HTERT RPE-1 (cell line): ENCODE measurements around the gene NBDY.
"Not testable (repeated sequence)": the region's sequence is repeated elsewhere in the genome, so short reads cannot be mapped to it uniquely, and the experiment has no call there.

ENCODE experiments used
- in situ Hi-C: fragments of 300-500 bp; cut with MboI; formaldehyde crosslinking; loops from 4 replicates; pipeline ENCODE4 v1.14.3; 2020; ENCODE audit warnings: low sequenced_read_pairs

The NBDY gene

GRCh38 chrX:56798866-56799758 is 70.1 kb downstream of the NBDY start:
- in situ Hi-C loops = no loop called here

- in situ Hi-C loops = no loop called here
Measured at GRCh38 chrX:56800307-56800706, 71.3 kb downstream of the NBDY start.

- in situ Hi-C loops = no loop called here
Measured at GRCh38 chrX:56800801-56801200, 71.8 kb downstream of the NBDY start.

GRCh38 chrX:56802428-56802827 is 73.4 kb downstream of the NBDY start:
- in situ Hi-C loops = no loop called here

GRCh38 chrX:56802921-56803849 is 74.1 kb downstream of the NBDY start:
- in situ Hi-C loops = no loop called here

- in situ Hi-C loops = no loop called here
Measured at GRCh38 chrX:56803850-56804681, 75.0 kb downstream of the NBDY start.

- in situ Hi-C loops = no loop called here
Measured at GRCh38 chrX:56804867-56805266, 75.8 kb downstream of the NBDY start.

GRCh38 chrX:56805399-56805798 is 76.4 kb downstream of the NBDY start:
- in situ Hi-C loops = no loop called here

- in situ Hi-C loops = not testable (repeated sequence)
Measured at GRCh38 chrX:56806176-56806575, 77.1 kb downstream of the NBDY start.

- in situ Hi-C loops = no loop called here
Measured at GRCh38 chrX:56811599-56811998, 82.6 kb downstream of the NBDY start.

- in situ Hi-C loops = no loop called here
Measured at GRCh38 chrX:56812515-56813105, 83.6 kb downstream of the NBDY start.

GRCh38 chrX:56813318-56813837 is 84.3 kb downstream of the NBDY start:
- in situ Hi-C loops = no loop called here

GRCh38 chrX:56817179-56817578 is 88.1 kb downstream of the NBDY start:
- in situ Hi-C loops = no loop called here

GRCh38 chrX:56826020-56826419 is 97.0 kb downstream of the NBDY start:
- in situ Hi-C loops = no loop called here

- in situ Hi-C loops = no loop called here
Measured at GRCh38 chrX:56833626-56834025, 104.6 kb downstream of the NBDY start.

GRCh38 chrX:56853436-56853835 is 124.4 kb downstream of the NBDY start:
- in situ Hi-C loops = no loop called here

GRCh38 chrX:56857042-56857441 is 128.0 kb downstream of the NBDY start:
- in situ Hi-C loops = no loop called here

- in situ Hi-C loops = no loop called here
Measured at GRCh38 chrX:56860888-56861287, 131.8 kb downstream of the NBDY start.
